Stimulated activated CD4-positive, alpha-beta T cell treated with anti-CD3 and anti-CD28 coated beads, TNF-alpha, amount 100 ng/mL, for 48 hours (primary cell): ENCODE measurements around the gene FEV.

Source experiments
- DNase-seq, 3 donors: peaks; one replicate each; pipeline ENCODE4 v3.0.0-alpha.2; 2020; ENCODE audit warnings: low read depth in 3 of 3

The FEV gene

GRCh38 chr2:218993345-218994315 lies 8.6 kb upstream of the FEV start, which contains the start of gene CRYBA2:
TSS of gene CRYBA2 (minus strand) at chr2:218993422. CDS start at chr2:218993176, 246 bp downstream.
- no peak for DNase-seq

GRCh38 chr2:218992703-218993344 lies 7.8 kb upstream of the FEV start:
- DNase-seq = no peak

DNA sequence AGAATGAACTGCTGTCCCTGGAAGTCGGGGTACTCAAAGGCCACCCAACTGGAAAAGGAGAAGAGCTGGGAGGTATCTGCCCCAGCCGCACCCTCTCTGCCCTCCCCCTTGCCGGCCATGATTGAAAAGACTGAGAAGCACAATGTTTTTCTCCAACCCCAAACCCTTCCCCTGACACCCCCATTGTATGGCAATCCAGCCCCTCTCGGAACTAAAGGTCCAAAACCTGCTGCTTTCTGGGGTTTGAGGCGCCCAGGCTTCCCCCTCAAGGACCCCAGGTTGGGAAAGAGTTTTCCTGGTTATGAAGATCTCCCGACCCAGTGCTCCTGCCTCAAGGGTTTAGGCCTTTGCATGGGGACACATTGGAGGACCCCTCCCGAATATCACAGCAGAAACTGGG lies 7.2 kb upstream of the FEV start:
- DNase-seq = no peak

- DNase-seq = no peak
These were observed 6.7 kb upstream of the FEV start for GRCh38 chr2:218991674-218992168.

GRCh38 chr2:218990612-218991011 lies 5.6 kb upstream of the FEV start:
- no peak for DNase-seq

GRCh38 chr2:218990052-218990451 lies 5.1 kb upstream of the FEV start:
- DNase-seq = no peak

GRCh38 chr2:218988650-218989049 lies 3.7 kb upstream of the FEV start:
- DNase-seq = no peak

DNA sequence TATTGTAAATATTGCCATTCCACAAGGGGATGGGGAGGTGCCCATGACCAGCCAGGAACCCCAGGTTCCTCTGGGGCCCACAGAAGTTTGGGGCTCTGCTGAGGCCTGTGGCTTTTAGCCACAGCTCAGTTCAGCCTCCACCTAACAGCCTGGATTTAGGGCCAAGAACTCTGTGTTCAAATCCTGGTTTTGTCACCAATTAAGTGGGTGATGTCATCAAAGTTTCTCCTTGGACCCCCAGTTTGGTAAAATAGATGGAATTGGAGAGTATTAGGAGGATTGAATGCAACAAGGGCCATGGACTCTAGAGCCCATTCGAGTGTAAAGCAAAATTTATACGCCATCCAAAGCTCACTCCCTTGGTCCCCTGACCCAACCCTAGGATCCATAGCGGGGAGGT lies 3.2 kb upstream of the FEV start:
- DNase-seq = no peak

DNA sequence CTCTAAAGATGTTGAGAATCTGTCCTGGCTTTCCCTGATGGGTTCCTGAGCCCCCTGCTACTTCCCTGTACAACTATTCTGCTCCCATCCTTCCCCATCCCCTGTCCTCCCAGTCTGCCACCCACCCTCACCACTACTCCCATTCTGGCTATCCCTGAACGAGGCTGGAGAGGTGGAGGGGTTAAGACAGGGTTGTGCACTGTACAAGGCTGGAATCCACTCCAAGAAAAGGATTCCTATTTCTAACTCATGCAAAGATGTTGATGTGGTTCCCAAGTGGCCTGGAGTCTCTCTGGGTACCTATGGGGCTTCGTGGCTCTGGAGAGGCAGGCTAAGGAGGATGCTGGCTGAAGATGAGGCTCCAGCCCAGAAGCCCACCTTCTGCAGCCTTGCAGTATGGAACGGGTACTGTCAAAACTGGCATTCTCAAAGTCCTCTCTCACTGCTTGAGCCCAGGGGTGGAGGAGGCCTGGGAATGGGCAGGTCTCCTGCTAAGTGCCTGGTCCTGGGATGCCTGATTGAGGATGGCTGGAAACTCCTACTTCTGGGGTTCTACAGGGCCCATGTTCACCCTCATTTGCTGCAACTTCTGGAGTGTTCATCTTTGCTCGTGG lies 1.3 kb upstream of the FEV start:
- DNase-seq = no peak

- DNase-seq = no peak
These were observed 524 bp upstream of the FEV start for GRCh38 chr2:218985325-218986091.

DNA sequence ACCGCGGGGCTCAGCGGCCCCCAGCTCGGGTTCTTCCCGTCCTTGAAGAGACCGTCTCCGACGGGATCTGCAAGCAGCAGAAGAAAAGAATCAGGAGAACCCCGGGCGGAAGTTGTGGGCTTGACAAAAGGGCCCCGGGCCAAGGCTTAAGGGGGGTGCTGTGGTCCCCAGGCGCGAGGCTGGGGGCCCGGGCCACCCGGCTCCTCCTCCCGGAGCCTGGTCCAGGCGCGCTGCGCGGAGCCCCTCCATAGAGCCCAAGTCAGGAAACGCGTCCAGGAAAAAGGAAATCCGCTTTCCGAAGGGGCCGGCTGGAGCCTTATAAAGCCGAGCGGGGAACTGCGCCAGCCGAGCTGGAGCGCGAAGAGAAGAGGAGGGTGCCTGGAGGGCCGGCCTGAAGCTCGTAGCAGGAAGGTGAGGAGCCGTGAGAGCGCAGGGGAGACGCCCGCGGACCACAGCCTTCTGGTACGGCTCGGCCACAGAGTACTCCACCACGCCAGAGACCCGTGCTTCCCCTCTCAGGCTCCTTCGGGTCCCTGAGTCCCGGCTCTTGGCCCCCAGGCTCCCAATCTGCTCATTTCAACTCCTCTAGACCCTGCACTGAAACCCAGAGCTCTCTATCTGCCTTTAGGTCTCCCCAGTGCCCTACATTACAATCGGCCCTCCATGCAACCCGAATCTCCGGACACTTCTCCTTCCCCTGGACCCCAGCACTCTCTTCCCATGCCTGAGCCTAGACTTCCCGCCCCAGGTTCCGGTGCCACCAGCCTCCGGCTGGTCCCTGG lies 554 bp downstream of the FEV start:
- no peak for DNase-seq

DNA sequence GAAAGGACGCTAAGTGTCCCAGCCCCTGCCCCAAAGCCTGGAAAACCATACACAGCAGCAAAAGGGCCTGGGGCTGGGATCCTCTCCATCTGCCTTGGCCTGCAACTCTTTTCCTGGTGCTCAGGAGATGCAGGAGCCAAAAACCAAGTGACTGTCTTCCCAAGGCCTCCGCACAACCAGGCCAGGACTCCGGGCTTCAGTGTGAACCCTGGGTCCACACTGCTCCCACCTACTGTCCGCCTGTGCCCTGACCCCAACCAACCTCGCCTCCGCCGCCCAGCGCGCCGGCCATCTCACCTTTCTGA lies 1.1 kb downstream of the FEV start:
- DNase-seq = no peak

- no peak for DNase-seq
These were observed 1.6 kb downstream of the FEV start for GRCh38 chr2:218983263-218983933.

DNA sequence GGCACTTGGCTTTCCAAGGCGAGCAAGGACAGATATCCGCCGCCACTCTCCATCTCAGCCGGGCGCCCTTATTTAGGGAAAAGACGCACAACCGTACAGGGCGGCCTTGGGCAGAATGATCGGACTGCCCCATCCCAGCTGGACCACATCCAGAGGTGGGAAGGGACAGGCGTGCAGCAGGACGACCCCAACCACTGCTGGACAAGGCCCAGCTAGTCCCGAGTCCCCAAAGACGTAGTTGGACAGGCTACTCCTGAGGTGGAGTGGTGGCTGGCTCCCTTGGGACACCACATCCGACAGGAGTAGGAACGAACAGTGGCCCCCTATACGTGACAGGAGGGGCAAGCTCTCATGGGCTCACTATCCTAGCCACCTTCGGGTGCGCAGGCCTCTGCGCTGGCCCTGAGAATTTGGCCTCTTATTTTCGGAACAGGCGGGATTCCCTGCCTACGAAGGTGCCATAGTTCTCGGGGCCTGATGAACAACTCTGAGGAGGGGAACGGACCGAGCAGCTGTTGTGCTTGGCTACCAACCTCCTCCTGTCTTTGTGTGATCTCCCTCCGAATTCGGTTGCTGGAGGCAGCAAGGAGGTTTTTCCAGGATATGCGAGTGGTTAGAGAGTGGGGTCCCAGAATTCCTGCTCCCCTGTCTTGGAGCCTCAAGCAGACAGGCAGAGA lies 2.3 kb downstream of the FEV start:
- DNase-seq = no peak

- no peak for DNase-seq
These were observed 3.0 kb downstream of the FEV start for GRCh38 chr2:218981881-218982585.

- DNase-seq = no peak
These were observed 3.5 kb downstream of the FEV start for GRCh38 chr2:218981390-218981880.

GRCh38 chr2:218980735-218981389 lies 4.1 kb downstream of the FEV start:
- DNase-seq = no peak
